Stimulated activated CD8-positive, alpha-beta memory T cell treated with anti-CD3 and anti-CD28 coated beads, Interleukin-7, amount 100 ng/mL, for 24 hours (primary cell): ENCODE results near the gene PRDM15.

ENCODE experiments used
- DNase-seq: peaks from one replicate; pipeline ENCODE4 v3.0.0-alpha.2; 2020; ENCODE audit warnings: low read depth

Gene PRDM15

DNA sequence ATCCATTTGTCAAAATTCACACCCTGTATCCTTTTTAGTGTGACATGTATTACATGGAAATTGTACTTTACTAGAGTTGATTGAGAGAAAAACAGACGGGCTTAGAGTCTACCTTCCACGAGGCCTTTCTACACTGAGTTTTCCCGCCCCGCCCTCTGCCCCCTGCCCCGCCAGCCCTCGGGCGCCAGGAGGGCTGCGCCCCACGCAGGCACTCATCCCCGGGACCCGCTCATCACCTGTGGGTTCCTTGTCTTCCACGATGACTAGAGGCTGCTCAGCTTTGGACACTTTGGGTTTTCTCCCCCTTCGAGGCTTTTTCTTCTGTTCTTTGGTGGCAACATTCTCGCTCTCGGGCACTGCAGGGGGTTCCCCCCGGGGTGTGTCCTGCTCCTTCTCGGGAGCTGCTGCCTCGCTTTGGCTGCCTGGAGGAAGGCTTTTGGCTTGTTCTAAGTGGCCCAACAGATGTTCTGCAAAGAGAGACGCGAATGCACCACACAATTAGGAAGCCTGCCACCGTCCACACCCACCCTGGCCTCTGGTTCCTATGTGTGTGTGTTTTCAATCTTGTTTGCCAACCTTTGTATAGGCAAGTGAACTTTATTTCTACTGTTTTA is 39.6 kb downstream of the PRDM15 start:
- DNase-seq: no peak

DNA sequence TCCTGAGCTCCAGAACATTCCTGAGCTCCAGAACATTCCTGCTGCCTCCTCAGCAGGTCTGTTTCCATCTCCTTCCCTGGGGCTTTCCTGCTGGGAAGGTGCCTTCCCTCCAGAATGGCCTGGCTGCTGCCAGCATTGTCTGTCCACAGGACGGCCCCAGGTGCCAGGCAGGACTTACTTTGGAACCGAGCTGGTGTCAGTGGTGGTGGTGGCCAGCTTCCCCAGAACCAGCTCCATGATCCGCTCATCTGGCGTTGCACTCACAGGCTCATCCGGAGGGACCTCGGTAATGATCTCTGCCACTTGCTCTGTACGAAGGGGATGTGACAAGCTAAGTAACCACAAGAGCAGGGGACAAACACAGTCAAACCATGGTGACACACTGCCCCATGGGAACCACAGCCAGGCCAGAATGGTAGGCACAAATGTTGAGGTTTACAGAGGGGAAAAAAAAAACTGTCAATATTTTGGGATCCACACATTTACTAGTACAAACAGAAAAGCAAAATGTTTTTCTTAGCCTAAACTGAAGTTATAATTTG is 41.3 kb downstream of the PRDM15 start:
- DNase-seq: no peak

DNA sequence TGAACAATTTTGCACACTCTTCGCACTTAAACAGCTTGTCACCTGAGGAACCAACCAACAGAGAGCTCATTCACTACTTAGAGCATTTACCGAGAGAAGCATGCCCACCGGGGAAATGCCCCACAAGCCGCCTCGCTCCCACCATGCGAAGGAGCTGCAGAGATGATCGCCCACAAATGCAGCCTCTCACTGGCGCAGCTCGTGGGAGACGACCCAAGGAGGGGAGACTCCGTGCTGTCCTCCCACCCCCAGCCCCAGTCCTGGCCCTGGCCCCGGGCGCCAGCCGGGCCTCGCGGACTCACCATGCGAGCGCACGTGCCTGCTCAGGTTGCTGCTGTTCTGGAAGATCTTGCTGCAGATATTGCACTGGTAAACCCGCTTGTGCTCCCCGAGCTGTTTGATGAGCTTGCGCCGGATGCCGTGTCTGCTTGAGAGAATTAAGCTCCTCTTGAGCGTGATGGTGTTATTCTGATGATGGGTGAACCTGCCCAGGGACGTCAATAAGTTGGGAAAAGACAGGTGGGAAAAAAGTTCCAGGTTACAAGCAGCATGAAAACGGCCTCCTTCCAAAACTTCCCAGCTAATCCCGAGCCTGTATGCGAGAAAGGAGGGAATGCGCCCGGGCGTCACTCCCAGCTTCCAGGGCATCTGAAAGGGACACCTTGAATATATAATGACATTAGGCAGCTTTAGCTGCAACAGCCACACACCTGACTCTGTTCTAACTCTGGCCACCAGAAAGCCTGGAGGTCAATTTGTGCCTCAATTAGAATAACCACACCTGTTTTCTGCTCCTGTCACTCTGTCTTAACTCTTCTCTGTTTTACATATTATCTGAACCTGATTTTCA is 42.8 kb downstream of the PRDM15 start:
- DNase-seq: no peak

DNA sequence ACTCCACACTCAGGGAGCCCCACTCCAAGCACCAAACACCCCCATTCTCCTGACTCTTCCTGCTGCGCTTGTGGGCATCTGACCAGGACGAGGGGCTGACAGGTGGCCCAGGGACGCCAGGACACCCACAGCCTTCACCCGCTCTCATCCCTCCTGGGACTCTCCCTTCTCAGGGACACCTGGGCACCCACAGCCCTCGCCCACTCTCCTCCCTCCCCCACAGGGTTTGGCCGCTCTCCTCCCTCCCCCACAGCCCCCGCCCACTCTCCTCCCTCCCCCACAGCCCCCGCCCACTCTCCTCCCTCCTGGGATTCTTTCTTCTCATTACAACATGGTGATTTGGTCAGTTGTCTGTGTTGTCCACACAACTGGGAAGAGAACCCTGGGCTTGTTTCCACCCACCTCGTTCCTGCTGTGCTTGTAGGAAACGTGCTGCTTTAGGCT is 43.4 kb downstream of the PRDM15 start:
- DNase-seq: no peak

DNA sequence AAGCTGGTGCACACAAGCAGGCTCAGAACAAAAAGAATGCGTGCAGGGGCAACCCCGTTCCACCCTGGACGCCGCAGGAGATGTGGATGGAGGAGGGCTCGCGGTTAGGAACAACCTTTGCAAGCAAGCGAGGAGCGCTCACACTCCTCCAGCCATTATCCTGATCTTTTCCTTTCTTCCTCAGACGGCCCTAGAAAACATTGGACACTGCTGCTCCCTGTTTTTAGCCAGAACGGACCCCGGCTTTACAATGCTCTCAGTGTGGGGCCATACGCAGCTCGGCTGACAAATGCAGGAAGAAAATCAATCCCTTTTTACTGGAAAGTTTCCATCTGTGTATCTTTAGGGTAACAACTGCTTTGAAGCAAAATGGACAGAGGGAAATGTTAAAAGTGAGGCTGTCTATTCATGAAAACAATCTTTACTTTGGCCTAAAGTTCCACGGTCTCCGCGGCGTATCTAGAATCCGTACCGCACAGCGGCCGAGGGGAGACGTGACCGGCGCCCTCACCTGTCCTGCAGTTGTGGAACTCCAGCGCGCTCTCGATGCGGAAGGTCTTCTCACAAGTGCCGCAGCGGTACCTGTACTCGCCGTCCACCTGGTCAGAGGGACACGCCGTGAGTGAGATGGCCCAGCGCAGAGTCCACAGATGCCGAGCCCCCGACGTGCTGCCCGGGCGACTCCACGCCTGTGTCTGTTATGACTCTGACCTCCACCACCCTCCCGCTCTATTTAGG is 44.0 kb downstream of the PRDM15 start:
- DNase-seq: no peak

DNA sequence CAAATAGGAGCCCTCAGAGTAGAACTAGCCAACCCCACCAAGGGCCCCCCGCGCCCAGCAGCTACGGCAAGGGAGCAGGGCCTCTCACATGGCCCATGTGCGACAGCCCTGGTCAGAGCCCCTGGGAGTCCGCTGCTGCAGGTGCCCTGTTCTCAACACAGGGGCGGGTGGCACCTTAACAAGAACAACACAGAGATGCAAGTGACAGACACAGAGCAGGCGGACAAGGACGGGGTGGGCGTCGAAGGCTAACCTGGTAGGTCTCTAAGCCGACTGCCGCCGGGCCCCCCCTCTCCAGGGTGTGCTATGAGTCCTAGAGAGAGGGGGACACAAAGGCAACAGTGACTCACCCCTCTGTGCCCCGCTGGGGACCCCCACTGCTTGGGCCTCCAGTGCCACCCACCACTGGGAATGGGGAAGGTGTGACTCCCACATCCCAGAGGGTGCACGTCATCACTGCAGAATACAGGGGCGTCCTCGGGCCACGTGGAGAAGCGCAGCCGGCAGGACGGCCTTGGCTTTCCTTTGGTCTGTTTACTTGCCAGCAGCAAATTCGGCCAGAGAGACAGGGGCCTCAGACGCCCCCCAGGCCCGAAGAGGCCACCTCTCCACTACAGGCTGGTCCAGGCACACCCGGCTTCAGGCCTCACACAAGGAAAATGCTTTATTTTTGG is 44.8 kb downstream of the PRDM15 start:
- no peak for DNase-seq

DNA sequence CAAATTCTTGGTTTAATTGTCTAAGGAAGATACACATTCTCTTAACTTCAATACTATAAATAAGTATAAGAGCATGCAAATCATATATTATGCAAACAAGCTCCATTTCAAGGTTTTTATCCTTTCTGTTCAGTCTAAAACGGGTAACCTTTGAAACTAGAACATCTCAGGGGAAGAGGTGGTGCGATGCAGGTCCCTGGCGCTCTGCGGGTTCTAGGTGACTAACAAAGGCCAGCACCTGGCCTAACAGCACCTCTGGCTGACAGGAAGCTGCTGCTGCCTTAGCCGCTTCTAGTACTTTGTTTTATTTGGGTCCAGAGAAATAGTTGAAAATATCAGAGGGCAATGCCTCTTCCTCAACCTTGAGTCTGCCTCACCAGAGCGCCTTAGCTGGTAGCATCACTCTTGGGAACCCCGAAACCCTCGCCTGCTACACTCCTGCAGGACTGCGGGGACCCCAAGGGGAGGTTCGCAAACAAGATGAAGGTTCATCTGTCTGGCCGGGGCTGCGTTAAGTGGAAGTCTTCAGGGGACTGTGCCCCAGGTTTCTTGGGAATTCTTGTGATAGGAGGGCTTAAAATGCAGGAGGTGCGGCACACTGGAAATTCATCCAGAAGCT is 45.5 kb downstream of the PRDM15 start:
- DNase-seq: no peak

DNA sequence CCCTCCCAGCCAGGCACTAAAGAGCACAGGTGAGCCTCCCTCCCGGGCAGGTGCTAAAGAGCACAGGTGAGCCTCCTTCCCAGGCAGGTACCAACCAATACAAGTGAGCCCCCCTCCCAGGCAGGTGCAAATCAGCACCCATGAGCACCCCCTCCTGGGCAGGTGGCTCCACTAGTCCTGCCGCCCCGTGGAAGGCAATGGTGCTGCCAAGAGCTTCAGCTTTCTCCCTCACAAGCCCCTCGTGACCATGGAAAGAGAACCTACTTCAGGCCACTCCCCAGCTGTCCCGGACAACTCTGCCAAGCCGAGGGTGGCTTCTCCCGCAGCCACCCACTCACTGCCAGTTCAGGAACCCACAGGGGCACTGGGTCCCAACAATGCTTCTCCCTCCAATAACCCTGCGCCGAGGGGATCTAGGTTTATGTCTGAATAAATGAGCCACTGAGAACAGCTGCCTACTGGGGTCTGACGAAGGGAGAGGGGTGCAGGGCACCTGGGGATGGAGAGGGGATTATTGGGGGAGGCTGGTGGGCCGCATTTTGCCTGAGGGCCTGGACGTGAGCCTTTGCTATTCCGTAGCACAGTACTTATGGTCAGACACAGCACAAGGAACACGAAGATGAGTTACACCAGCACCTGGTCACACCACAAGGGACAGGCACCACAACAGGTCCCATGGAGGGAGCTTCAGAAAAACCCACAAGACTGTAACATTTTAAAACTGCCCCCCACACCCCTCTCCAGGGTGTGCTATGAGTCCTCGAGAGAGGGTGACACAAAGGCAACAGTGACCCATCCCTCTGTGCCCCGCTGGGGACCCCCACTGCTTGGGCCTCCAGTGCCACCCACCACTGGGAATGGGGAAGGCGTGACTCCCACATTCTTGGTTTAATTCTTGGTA is 46.3 kb downstream of the PRDM15 start:
- DNase-seq: no peak

DNA sequence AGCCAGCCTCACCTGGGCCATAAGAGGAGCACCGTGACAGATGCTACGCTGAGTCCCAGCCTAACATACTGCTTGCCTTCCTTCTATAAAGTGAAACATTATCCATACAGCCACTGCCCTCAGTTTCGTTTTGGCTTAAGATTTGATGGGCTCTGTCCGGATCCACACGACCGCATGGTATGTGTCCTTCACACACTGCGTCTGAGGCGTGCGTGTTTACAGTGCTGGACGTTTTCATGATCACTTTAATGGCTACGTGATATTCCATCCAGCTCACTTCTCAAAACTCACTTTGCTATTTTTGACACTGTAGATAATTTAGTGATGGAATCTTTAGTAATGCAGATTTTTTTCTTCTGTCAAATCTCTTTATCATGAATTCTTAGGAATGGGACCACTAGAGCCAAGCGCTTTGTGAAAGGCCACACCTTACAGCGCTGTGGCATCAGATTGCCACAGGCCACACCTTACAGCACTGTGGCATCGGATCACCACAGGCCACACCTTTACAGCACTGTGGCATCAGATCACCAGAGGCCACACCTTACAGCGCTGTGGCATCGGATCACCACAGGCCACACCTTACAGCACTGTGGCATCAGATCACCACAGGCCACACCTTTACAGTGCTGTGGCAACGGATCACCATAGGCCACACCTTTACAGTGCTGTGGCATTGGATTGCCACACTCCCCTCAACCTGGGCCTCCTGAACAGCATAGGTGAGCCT is 47.1 kb downstream of the PRDM15 start:
- no peak for DNase-seq

DNA sequence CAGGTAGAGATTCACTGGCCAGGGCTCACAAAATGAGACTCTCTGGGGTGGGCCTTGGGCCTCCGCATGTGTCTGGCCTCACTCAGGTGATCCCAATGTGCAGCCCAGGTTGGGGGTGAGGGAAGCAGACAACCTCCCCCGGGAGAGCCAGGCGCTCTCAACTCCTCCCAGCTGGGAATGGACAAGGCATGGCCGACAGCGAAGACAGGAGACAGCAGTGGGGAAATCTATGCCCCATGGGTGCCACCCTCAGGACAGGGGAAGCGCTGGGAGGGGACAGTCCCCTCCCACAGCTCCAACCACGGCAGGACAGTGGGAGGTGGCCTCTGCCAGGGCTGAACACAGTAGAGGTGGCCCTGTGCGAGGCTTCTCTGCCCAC is 47.7 kb downstream of the PRDM15 start:
- DNase-seq: no peak

DNA sequence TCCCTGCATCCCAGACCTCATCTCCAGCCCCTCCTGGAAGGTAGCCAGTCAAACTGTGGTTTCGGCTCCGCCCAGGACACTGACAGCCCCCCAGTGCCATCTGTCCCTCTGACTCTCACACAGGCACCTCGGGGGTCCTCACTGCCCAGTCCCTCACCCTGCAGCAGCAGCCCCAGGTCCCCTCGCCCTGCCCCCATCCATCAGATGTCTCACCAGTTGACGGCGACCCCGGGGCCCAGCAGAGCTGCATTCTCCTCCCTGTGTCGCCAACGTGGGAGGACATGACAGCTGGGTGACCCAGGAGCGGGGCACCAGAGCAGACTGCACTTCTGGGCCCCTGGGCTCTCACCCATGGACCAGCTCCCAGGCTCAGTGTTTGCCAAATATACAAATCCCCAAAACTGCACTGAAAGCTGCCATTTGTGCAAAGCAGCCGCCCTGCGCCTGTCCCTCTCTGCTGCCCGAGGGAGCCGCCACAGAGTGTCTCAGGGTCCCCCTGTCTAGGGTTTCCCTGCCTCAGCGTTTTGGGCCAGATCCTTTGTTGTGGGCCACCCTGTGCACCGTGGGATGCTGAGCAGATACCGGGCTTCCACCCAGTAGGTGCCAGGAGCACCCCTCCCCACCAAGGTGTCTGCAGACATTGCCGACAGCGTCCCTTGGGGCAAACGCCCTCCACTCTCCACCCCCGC is 48.2 kb downstream of the PRDM15 start:
- DNase-seq: no peak

DNA sequence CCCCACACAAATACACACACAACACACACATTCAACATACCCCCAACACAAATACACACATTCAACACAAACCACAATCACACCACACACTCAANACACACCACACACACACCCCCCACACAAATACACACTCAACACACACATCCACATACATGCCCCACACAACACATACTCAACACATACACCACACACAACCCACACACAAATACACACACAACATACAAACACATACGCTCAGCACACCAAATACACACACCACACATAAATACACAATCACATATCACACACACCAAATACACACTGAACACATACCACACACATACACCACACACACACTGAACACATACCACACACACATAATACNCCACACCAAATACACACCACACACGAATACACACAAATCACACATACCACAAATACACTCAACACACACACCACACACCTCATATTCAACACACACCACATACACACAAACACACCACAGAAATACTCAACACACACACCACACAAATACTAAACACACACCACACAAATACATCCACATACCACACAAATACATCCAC is 48.9 kb downstream of the PRDM15 start:
- DNase-seq: no peak

DNA sequence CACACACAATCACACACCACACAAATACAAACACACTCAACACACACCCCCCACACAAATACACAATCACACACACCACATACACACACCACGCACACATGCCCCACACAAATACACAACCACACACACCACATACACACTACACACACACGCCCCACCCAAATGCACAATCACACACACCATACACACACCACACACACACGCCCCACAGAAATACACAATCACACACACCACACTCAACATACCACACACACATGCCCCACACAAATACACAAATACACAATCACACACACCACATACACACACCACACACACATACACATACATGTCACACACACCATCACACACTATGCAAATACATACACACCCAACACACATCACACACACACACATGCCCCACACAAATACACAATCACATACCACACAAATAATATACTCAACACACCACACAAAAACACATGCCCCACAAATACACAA is 50.2 kb downstream of the PRDM15 start:
- no peak for DNase-seq

DNA sequence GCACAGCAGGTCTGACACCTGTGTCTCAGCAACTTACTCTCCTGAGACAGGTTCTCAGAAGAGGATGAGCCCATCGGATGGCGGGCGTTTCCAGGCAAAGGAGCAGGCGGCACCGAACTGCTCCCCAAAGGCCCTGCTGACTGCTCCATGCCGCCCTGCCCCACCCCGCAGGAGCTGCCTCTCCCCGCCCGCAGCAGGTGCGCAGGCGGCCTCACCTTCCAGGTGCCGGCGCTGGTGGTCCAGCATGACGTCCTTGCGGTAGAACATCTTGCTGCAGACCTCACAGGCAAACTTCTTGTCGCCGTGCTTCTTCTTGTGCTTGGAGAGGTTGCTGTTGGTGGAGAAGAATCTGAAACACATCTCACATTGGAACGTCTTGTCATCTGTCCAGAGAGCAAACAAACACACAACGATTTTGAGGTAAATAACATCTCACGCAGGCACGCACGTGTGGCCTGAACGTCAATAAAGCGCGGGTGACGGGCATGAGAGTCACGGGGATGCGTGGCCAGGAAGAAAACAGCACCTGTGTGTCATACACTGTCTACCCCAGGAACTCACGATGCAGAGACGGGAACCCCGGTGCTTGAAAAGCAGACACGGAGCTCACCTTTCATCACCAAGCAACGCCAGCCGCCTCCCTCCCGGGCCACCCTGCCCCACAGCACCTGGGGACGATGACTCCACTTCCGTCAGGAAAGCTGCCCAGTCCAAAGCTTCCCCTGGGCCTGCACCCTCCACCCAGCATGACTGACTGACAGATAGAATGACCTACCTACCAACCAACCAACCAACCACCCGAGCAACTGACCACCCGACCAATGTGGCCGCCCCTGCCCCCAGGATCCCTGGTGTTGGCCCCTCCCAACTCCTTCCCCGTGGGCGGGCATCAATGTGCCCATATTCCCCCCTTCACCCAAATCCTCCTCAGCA is 50.9 kb downstream of the PRDM15 start:
- DNase-seq: no peak

DNA sequence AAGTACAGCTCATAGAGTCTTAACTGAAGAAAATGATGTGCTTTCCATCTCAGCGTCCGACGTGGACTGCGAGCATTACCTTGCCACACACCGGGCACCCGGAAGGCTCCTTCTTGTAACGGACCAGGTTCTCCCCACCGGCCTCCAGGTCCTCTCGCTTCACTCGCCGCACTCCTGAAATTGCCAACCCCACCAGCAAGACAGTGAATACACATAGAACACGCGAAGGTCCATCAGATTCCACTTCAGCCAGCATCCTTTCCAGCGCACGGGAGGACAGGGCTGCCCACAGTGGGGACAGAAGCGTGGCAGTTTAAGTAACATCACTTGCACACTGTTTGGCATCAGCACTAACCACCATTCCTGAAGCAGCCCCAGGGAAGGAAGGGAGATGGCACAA is 53.3 kb downstream of the PRDM15 start:
- DNase-seq: no peak

DNA sequence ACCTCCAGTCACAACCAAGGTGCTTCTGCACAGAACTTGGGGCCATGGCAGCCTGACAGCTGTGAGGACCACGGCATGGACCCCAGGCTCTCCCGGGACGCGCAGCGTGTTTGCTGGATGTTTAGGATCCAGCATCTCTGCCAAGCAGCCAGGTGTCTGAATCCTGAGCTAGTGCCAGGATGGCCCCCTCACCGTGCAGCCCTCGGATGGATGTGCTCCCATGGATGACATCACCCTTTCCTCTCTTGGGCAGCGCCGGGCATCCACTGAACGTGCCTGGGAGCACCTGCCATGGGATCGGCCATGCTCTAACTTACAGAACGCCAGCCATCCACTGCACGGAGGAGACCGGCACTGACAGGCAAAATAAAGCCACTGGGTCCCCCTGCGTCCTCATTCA is 53.9 kb downstream of the PRDM15 start:
- no peak for DNase-seq

DNA sequence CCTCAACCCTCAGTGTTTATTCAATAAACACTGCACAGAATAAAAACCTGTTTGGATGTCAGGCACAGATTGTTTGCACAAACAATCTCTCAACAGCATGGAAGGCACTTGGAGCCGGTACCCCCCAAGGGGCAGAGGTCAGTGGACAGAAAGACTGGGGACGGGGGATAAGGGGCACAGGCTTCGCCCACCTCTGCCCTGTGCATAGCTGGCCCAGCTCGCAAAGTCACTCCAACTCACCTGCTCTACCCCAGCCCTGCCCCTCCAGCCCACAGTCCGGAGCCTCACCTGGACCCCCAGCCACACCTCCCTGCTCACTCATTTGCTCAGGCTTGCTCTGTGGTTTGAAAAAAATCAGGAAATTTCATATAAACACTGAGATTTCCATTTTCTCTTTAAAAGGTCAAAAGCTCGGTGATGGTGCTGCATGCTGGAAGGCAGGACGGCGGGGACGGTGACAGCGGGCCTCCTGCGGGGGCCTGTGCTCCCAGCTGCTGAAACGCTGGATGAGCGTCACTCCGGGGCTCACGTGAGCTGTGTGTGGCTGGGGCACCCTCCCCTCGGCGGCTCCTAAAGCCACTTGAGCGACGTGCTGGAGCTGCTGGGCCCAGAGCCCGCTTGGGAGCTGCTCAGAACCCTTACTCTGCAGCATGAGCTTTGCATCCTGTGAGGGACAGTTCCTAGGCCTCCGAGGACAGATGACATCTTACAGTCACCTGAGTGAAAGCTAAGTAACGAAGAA is 54.5 kb downstream of the PRDM15 start:
- DNase-seq: no peak
